BE2C (cell line): Measurements from ENCODE around the gene SLC66A2.

ENCODE experiments used
- DNase-seq: peaks from one replicate; pipeline ENCODE4 v3.0.0-alpha.2; 2020
- H3K27me3 ChIP-seq: fragments of 250-450 bp; sonication (Bioruptor Pico); 2 replicates; pipeline ENCODE4 v1.5.1; 2020; ENCODE audit warnings: mild to moderate bottlenecking
- H3K36me3 ChIP-seq: fragments of 250-450 bp; sonication (Bioruptor Pico); 2 replicates; pipeline ENCODE4 v1.5.1; 2020; ENCODE audit warnings: mild to moderate bottlenecking
- H3K4me1 ChIP-seq: fragments of 250-450 bp; sonication (Bioruptor Pico); 2 replicates; pipeline ENCODE4 v1.5.1; 2020
- H3K4me3 ChIP-seq: 2 replicates; pipeline ENCODE4 v1.5.1; 2011; ENCODE audit warnings: low read depth, low read length
- H3K9me3 ChIP-seq: fragments of 250-450 bp; sonication (Bioruptor Pico); 2 replicates; pipeline ENCODE4 v1.5.1; 2020
- TF ChIP-seq, protein P1 (sequence below): IDR thresholded peaks from 2 replicates; pipeline ENCODE4 v1.5.1; 2012; ENCODE audit warnings: mild to moderate bottlenecking, low read depth, low read length

Gene SLC66A2

DNA sequence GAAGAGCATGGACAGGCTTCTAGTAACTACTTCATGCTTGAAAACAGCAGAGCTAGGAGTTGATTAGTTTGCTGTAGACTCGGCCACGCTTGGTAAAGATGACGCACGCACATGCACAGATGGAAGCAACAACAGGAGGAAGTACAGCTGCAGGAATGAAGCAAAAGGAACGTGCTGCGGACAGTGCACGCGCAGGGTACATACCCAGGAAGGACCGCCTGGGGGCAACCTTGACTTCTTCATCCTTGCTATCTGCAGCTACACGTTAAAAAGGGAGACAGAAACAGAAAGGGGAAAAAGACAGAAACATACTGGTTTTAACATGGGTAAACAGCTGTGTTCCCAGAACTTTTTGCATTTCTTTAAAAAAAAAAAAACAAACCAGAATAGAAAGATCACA is 17.7 kb downstream of the SLC66A2 start:
- H3K27me3 ChIP-seq, result no peaks in the 10 kb centered on the region
- H3K36me3 ChIP-seq, result no peaks in the 10 kb centered on the region
- TF ChIP-seq, protein P1, sequence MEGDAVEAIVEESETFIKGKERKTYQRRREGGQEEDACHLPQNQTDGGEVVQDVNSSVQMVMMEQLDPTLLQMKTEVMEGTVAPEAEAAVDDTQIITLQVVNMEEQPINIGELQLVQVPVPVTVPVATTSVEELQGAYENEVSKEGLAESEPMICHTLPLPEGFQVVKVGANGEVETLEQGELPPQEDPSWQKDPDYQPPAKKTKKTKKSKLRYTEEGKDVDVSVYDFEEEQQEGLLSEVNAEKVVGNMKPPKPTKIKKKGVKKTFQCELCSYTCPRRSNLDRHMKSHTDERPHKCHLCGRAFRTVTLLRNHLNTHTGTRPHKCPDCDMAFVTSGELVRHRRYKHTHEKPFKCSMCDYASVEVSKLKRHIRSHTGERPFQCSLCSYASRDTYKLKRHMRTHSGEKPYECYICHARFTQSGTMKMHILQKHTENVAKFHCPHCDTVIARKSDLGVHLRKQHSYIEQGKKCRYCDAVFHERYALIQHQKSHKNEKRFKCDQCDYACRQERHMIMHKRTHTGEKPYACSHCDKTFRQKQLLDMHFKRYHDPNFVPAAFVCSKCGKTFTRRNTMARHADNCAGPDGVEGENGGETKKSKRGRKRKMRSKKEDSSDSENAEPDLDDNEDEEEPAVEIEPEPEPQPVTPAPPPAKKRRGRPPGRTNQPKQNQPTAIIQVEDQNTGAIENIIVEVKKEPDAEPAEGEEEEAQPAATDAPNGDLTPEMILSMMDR, result no peak
- H3K4me1 ChIP-seq, result no peaks in the 10 kb centered on the region
- no peak overlapping the region for H3K4me3 ChIP-seq
- no peak for DNase-seq
- no peaks in the 10 kb centered on the region for H3K9me3 ChIP-seq

DNA sequence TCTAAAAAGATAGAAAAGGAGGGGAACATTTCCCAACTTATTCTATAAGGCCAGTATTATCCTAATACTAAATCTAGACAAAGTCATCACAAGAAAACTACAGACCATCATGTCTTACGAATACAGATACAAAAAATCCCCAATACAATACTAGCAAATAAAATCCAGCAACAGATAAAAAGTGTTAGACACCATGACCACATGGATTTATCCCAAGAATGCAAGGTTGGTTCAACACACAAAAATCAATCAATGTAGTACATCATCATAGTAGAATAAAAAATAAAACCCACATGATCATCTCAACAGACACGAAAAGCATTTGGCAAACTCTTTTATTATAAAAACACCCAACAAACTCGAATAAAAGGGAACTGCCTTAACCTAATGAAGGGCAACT is 18.5 kb downstream of the SLC66A2 start:
- Histone ChIP-seq H3K36me3 (no peaks in the 10 kb centered on the region), H3K4me1 (no peaks in the 10 kb centered on the region), H3K9me3 (no peaks in the 10 kb centered on the region), H3K27me3 (no peaks in the 10 kb centered on the region), H3K4me3 (no peak overlapping the region)
- TF ChIP-seq, protein P1, result no peak
- no peak for DNase-seq

- DNase-seq, result no peak
- Histone ChIP-seq H3K4me3 (no peak overlapping the region), H3K9me3 (no peaks in the 10 kb centered on the region), H3K36me3 (no peaks in the 10 kb centered on the region), H3K4me1 (no peaks in the 10 kb centered on the region), H3K27me3 (no peaks in the 10 kb centered on the region)
- TF ChIP-seq, protein P1, result no peak
Measured at GRCh38 chr18:79931475-79931874, 20.0 kb downstream of the SLC66A2 start.

GRCh38 chr18:79930020-79930642 is 21.3 kb downstream of the SLC66A2 start:
- Histone ChIP-seq H3K27me3 (no peaks in the 10 kb centered on the region), H3K9me3 (no peaks in the 10 kb centered on the region), H3K36me3 (no peaks in the 10 kb centered on the region), H3K4me1 (no peaks in the 10 kb centered on the region), H3K4me3 (no peak overlapping the region)
- DNase-seq, result no peak
- TF ChIP-seq, protein P1, result no peak

GRCh38 chr18:79928563-79928960 is 22.9 kb downstream of the SLC66A2 start:
- Histone ChIP-seq H3K4me3 (no peak overlapping the region), H3K36me3 (no peaks in the 10 kb centered on the region), H3K27me3 (no peaks in the 10 kb centered on the region), H3K9me3 (no peaks in the 10 kb centered on the region), H3K4me1 (no peaks in the 10 kb centered on the region)
- TF ChIP-seq, protein P1, result no peak
- DNase-seq, result no peak

DNA sequence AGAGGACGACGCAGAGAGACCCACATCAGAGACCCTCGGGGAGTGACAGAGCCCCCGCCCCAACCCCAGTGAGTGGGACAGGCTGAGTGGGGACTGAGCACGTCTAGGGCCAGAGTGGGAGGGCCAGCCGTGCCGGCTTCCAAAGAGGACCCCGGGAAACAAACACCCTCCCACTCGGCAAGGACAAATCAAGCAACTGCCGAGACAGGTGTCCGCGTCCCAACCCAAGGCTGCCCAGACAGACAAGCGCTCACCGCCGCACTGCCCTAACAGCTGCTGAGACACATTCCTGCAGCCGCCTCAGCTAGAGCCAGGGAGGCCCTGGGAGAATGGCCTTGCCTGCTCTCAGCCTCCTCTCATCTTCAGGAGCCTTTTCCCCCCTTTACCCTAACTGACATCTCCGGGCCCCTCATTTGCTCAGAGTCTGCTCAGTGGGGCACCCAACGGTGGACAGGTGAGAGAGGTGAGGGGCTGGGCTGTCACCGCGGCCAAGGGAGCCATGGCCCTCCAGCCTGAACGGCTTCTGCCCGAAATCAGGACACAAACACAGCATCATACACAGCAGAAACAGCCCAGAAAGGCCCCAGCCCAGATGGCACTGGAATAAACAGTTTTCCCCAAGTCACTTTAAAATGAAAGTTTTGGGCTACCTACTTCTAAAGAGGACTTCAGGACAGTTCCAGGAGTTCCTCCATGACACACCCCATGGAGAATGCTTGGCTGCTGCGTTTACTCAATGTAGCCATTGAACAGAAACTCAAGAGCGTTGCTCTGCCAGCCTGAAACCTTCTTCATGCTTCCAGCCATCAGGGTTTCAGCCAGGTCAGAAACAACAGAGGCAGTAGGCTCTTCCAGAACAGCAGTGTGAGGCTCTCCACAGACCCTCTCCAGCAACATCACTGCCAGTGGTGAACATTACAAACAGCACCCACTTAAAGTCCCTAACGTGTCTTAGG is 23.6 kb downstream of the SLC66A2 start:
- Histone ChIP-seq H3K9me3 (no peaks in the 10 kb centered on the region), H3K27me3 (no peaks in the 10 kb centered on the region), H3K36me3 (no peaks in the 10 kb centered on the region), H3K4me1 (no peaks in the 10 kb centered on the region), H3K4me3 (no peak overlapping the region)
- no peak for DNase-seq
- TF ChIP-seq, protein P1, result no peak
